SK-N-SH (cell line): ENCODE data around the gene MRPS35. TPM values are rescaled to one million over a fixed set of nuclear protein-coding genes. Genes with fewer than 3 reads are reported as not detected.

Experiments
- CTCF ChIA-PET: fragments of 300-600, 350-600 bp; formaldehyde crosslinking; extraction: SDS; loops from one replicate; lab custom pipeline; 2021; lab: Yijun Ruan, JAX
- POLR2A ChIA-PET: fragments of 350-600 bp; sonication (Branson Sonifier 250); formaldehyde crosslinking; extraction: SDS; loops from one replicate; lab custom pipeline; 2020; ENCODE audit warnings: antibody characterized with exemption, inconsistent platforms; lab: Yijun Ruan, JAX
- DNase-seq: peaks from one replicate; pipeline ENCODE4 v3.0.0; 2012
- H2AFZ ChIP-seq: fragments of 200-600 bp; sonication (generic); 2 replicates; pipeline ENCODE4 v1.8.1; 2016; ENCODE audit warnings: antibody characterized with exemption, mild to moderate bottlenecking, low read depth
- H3F3A ChIP-seq: fragments of 200-600 bp; sonication (generic); replicated peaks from 2 replicates; pipeline ENCODE3; 2016; ENCODE audit warnings: antibody characterized with exemption, mild to moderate bottlenecking; ENCODE audit not compliant: insufficient read depth
- H3K27ac ChIP-seq, 2 experiments: fragments of 200-500 bp in 1 of 2; fragments of 200-600 bp in 1 of 2; sonication (Bioruptor generic) in 1 of 2; sonication (generic), shearing (Covaris generic) in 1 of 2; 2 replicates each; pipeline versions ENCODE4 v1.5.1 to v1.6.1; 2014 to 2016; ENCODE audit warnings: low read depth in 2 of 2, inconsistent platforms in 1 of 2, low read length in 1 of 2, mild to moderate bottlenecking in 1 of 2, mixed read lengths in 1 of 2
- H3K27me3 ChIP-seq: fragments of 200-600 bp; sonication (generic), shearing (Covaris generic); 2 replicates; pipeline ENCODE4 v1.6.1; 2016; ENCODE audit warnings: mixed run types; ENCODE audit not compliant: insufficient read depth
- H3K36me3 ChIP-seq, 2 experiments: fragments of 200-500 bp in 1 of 2; fragments of 200-600 bp in 1 of 2; sonication (Bioruptor generic) in 1 of 2; sonication (generic) in 1 of 2; replicated peaks in 1 of 2; 2 replicates each; pipeline versions ENCODE3 to v1.5.1; 2014 to 2016; ENCODE audit warnings: low read length in 1 of 2, mild to moderate bottlenecking in 1 of 2; ENCODE audit not compliant: insufficient read depth in 2 of 2, control insufficient read depth in 1 of 2
- H3K4me1 ChIP-seq, 2 experiments: fragments of 200-500 bp in 1 of 2; fragments of 200-600 bp in 1 of 2; sonication (Bioruptor generic) in 1 of 2; sonication (generic), shearing (Covaris generic) in 1 of 2; 2 replicates each; pipeline versions ENCODE4 v1.5.1 to v1.6.1; 2014 to 2016; ENCODE audit warnings: low read depth in 1 of 2, low read length in 1 of 2, mixed run types in 1 of 2; ENCODE audit not compliant: insufficient read depth in 2 of 2, control insufficient read depth in 1 of 2
- H3K4me2 ChIP-seq: fragments of 200-600 bp; sonication (generic), shearing (Covaris generic); 2 replicates; pipeline ENCODE4 v1.6.1; 2017; ENCODE audit warnings: mixed run types
- H3K4me3 ChIP-seq, 2 experiments: fragments of 200-500 bp in 1 of 2; fragments of 200-600 bp in 1 of 2; sonication (Bioruptor generic) in 1 of 2; sonication (generic), shearing (Covaris generic) in 1 of 2; 2 replicates each; pipeline versions ENCODE4 v1.5.1 to v1.8.1; 2014 to 2016; ENCODE audit warnings: low read depth in 2 of 2, inconsistent platforms in 1 of 2, low read length in 1 of 2, mild to moderate bottlenecking in 1 of 2, mixed read lengths in 1 of 2, moderate library complexity in 1 of 2
- H3K79me2 ChIP-seq: fragments of 200-600 bp; sonication (generic); 2 replicates; pipeline ENCODE4 v1.8.1; 2017; ENCODE audit warnings: mild to moderate bottlenecking; ENCODE audit not compliant: insufficient read depth
- H3K9ac ChIP-seq: fragments of 200-600 bp; sonication (generic); 2 replicates; pipeline ENCODE4 v1.6.1; 2017; ENCODE audit warnings: mixed run types
- H3K9me2 ChIP-seq: fragments of 200-600 bp; sonication (generic); 2 replicates; pipeline ENCODE4 v1.6.1; 2017; ENCODE audit warnings: mixed run types
- H3K9me3 ChIP-seq: fragments of 200-600 bp; sonication (generic); 2 replicates; pipeline ENCODE4 v1.6.1; 2017; ENCODE audit warnings: mixed run types, mild to moderate bottlenecking, moderate library complexity
- H4K20me1 ChIP-seq: fragments of 200-600 bp; sonication (generic); 2 replicates; pipeline ENCODE4 v1.6.1; 2017; ENCODE audit warnings: mild to moderate bottlenecking, mixed run types; ENCODE audit not compliant: insufficient read depth
- CHD2 ChIP-seq: fragments of 150-350 bp; IDR thresholded peaks from 2 replicates; pipeline ENCODE4 v1.6.1; 2018; ENCODE audit warnings: low read length; ENCODE audit not compliant: partially characterized antibody
- FOSL2 ChIP-seq: IDR thresholded peaks from 2 replicates; pipeline ENCODE4 v1.4.0; 2012; ENCODE audit warnings: low read depth, mild to moderate bottlenecking, moderate library complexity, borderline replicate concordance
- FOXJ3 ChIP-seq: sonication (generic); formaldehyde crosslinking; IDR thresholded peaks from 2 replicates; pipeline ENCODE4 v1.5.1; 2020; ENCODE audit warnings: mild to moderate bottlenecking, missing genetic modification reagents
- JUND ChIP-seq: IDR thresholded peaks from 2 replicates; pipeline ENCODE4 v1.4.0; 2012
- NFIC ChIP-seq: IDR thresholded peaks from 2 replicates; pipeline ENCODE4 v1.4.0; 2012; ENCODE audit warnings: borderline replicate concordance
- RAD21 ChIP-seq: IDR thresholded peaks from 2 replicates; pipeline ENCODE4 v1.6.1; 2012; ENCODE audit warnings: mild to moderate bottlenecking, low read length
- RCOR1 ChIP-seq: fragments of 150-350 bp; IDR thresholded peaks from 2 replicates; pipeline ENCODE4 v1.6.1; 2017; ENCODE audit warnings: antibody characterized with exemption, low read length
- SMC3 ChIP-seq: IDR thresholded peaks from 2 replicates; pipeline ENCODE4 v1.6.1; 2012; ENCODE audit warnings: low read depth, low read length, improper control_type of control experiment
- TEAD4 ChIP-seq: IDR thresholded peaks from 2 replicates; pipeline ENCODE4 v1.4.0; 2012; ENCODE audit warnings: mild to moderate bottlenecking, borderline replicate concordance; ENCODE audit not compliant: insufficient read depth
- WGBS: methylation state at CpG from one replicate; pipeline ENCODE4 v1.1.6; 2017; ENCODE audit warnings: low lambda C conversion rate; 5-methylcytosine and 5-hydroxymethylcytosine counted together
- polyA plus RNA-seq, 3 experiments: library from polyadenylated mRNA; depleted of rRNA; stranded (reverse); fragments of >200 nt; gene quantifications; 2 replicates each; pipeline ENCODE4 v1.2.3, GENCODE V29; 2012
- TF ChIP-seq, protein P1 (sequence below): fragments of 200-600 bp; sonication (generic); IDR thresholded peaks from 2 replicates; pipeline ENCODE4 v1.6.1; 2017; ENCODE audit warnings: antibody characterized with exemption, mild to moderate bottlenecking, moderate library complexity

Gene MRPS35
- polyA plus RNA-seq, 1 of the 3 experiments (the other 2 are of a cell fraction), result 32.4 TPM

DNA sequence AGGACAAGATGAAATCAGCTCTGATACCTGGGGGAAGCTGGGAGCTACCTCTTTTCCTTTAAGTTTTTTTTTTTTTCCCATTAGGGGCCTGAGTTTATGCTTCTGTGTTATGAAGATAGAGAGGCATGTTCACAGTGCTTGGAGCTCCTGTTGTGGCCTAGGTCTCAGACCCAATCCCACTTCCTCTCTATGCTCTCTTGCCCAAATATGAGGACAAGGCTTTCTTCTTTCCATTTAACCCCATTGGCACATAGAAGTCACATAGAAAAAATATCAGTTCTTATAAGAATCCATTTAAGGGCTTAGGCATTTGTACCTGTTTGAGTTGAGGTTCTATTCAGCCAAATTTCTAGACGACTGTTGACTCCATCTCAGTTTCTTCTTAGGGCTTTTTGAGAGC, 12.6 kb downstream of the MRPS35 start:
- Histone ChIP-seq H3K27ac (no peak overlapping the region), H3K4me3 (no peak overlapping the region), H3K27me3 (no peaks in the 10 kb centered on the region), H2AFZ (no peak overlapping the region), H3K4me1 (no peaks in the 10 kb centered on the region), H3K9me3 (no peaks in the 10 kb centered on the region), H3F3A (peaks cover 6% of the 10 kb centered on the region), H3K36me3 (peaks cover 38 to 61% of the 10 kb centered on the region in 2 experiments), H3K79me2 (peaks cover 15% of the 10 kb centered on the region; the same call in 1 of the 2 replicates), H3K4me2 (no peak overlapping the region), H4K20me1 (no peaks in the 10 kb centered on the region), H3K9ac (no peak overlapping the region), H3K9me2 (no peaks in the 10 kb centered on the region)
- TF ChIP-seq FOSL2, result no peak
- no peak for TF ChIP-seq FOXJ3 (CRISPR knock-in tag)
- DNase-seq, result no peak
- 100% methylated on average over 1 of the region's 1 CpG for WGBS
- ChIA-PET POLR2A (no interaction called here), CTCF (interaction anchor here (3.9 kb wide), 1 partner anchor 10 kb away, joined by 17 read pairs; no protein-coding TSS in a partner anchor)

DNA sequence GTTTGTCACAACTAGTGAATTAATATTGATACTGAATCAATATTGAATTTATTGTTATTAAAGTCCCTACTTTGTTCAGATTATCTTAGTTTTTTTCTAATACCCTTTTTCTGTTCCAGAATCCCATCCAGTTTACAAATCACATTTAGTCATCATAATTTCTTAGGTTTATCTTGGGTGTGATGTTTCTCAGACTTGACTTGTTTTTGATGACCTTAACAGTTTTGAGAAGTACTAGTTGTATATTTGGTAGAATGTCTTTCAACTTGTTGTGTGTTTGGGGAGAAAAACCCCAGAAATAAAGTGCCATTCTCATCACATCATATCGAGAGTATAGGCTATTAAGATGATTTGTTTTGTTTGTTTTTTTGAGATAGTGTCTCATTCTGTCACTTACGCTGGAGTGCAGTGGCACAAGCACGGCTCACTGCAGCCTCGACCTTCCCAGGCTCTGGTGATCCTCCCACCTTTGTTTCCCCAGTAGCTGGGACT, 19.5 kb downstream of the MRPS35 start:
- Histone ChIP-seq H3K36me3 (peaks cover 43 to 53% of the 10 kb centered on the region in 2 experiments), H3K9ac (no peak overlapping the region), H3K27me3 (no peaks in the 10 kb centered on the region), H3K9me3 (no peaks in the 10 kb centered on the region), H3K79me2 (peaks cover 13% of the 10 kb centered on the region; the same call in 1 of the 2 replicates)
- no peak for DNase-seq
- no peak for TF ChIP-seq NFIC
- TF ChIP-seq RCOR1, result no peak
- no peak for TF ChIP-seq CHD2
- TF ChIP-seq TEAD4, result no peak
- TF ChIP-seq, all 33 proteins: peak for 0
- Histone ChIP-seq H4K20me1 (no peaks in the 10 kb centered on the region), H3F3A (peaks cover 5% of the 10 kb centered on the region), H2AFZ (no peak overlapping the region), H3K4me1 (no peaks in the 10 kb centered on the region; a peak in 2 of 4 replicates), H3K27ac (no peak overlapping the region), H3K9me2 (no peaks in the 10 kb centered on the region), H3K4me2 (no peak overlapping the region), H3K4me3 (no peak overlapping the region)
- ChIA-PET POLR2A (no interaction called here), CTCF (no interaction called here)
- 90% methylated on average over 4 of the region's 4 CpGs for WGBS

DNA sequence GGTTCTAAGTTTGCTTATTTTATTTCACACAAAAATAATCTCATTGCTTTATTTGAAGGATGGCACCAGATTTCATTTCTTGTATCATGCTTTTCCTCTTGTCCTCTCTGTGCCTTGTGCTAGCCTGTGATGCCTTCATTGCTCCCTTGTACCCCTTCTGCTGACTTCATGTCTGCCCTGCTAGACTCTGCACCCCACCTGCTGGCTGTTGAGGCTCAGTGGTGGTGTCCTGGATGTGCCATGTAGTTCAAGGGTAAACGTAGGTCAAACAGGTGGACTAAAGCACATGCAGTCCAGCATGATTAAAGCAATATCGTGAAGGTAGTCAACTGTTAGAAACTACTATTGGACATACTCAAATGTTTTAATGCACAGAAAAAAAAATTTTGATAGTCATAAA, 21.6 kb downstream of the MRPS35 start:
- no peaks in the 10 kb centered on the region for H3K9me3 ChIP-seq
- H3K4me3 ChIP-seq, result no peak overlapping the region
- H3K27me3 ChIP-seq, result no peaks in the 10 kb centered on the region
- H4K20me1 ChIP-seq, result no peaks in the 10 kb centered on the region
- H3K9me2 ChIP-seq, result no peaks in the 10 kb centered on the region
- no peak overlapping the region for H2AFZ ChIP-seq
- WGBS, result 51% methylated on average over 2 of the region's 2 CpGs
- DNase-seq, result no peak
- peaks cover 0 to 7% of the 10 kb centered on the region in 2 experiments; a peak in 2 of 4 replicates for H3K4me1 ChIP-seq
- no peak overlapping the region for H3K27ac ChIP-seq
- peaks cover 5% of the 10 kb centered on the region for H3F3A ChIP-seq
- peak; percentile 23; the same call in 1 of the 2 replicates for TF ChIP-seq SMC3
- no peak for TF ChIP-seq JUND
- TF ChIP-seq, protein P1, sequence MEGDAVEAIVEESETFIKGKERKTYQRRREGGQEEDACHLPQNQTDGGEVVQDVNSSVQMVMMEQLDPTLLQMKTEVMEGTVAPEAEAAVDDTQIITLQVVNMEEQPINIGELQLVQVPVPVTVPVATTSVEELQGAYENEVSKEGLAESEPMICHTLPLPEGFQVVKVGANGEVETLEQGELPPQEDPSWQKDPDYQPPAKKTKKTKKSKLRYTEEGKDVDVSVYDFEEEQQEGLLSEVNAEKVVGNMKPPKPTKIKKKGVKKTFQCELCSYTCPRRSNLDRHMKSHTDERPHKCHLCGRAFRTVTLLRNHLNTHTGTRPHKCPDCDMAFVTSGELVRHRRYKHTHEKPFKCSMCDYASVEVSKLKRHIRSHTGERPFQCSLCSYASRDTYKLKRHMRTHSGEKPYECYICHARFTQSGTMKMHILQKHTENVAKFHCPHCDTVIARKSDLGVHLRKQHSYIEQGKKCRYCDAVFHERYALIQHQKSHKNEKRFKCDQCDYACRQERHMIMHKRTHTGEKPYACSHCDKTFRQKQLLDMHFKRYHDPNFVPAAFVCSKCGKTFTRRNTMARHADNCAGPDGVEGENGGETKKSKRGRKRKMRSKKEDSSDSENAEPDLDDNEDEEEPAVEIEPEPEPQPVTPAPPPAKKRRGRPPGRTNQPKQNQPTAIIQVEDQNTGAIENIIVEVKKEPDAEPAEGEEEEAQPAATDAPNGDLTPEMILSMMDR, result peak; percentile 45
- TF ChIP-seq RAD21, result peak; percentile 29
- TF ChIP-seq, all 33 proteins: peak for 3
- CTCF ChIA-PET, result interaction anchor here (0.8 to 10.9 kb wide), 11 partner anchors 10 to 1140 kb away, joined by 3 to 92 read pairs (median 7); no protein-coding TSS in a partner anchor
- Histone ChIP-seq H3K79me2 (peaks cover 11% of the 10 kb centered on the region; the same call in 1 of the 2 replicates), H3K4me2 (no peak overlapping the region), H3K9ac (no peak overlapping the region), H3K36me3 (peaks cover 44 to 52% of the 10 kb centered on the region in 2 experiments)
- POLR2A ChIA-PET, result no interaction called here
